GM13977 (cell line): Measurements from ENCODE around the gene KIFC3.

ENCODE experiments used
- DNase-seq: peaks from one replicate; pipeline ENCODE4 v3.0.0; 2012; ENCODE audit warnings: low spot score
- in situ Hi-C: fragments of 300-500 bp; cut with MboI; formaldehyde crosslinking; loops from one replicate; pipeline ENCODE4 v1.12.0; 2022; ENCODE audit warnings: low sequenced_read_pairs, low pct_unique_long_range_greater_than_20kb, mixed read lengths, inconsistent platforms; ENCODE audit not compliant: unreplicated experiment
- TF ChIP-seq, protein P1 (sequence below): IDR thresholded peaks from 2 replicates; pipeline ENCODE4 v1.5.1; 2012; ENCODE audit warnings: mild to moderate bottlenecking, control low read depth; ENCODE audit not compliant: insufficient read depth; ENCODE audit errors: extremely low read depth, missing control alignments

KIFC3 gene

DNA sequence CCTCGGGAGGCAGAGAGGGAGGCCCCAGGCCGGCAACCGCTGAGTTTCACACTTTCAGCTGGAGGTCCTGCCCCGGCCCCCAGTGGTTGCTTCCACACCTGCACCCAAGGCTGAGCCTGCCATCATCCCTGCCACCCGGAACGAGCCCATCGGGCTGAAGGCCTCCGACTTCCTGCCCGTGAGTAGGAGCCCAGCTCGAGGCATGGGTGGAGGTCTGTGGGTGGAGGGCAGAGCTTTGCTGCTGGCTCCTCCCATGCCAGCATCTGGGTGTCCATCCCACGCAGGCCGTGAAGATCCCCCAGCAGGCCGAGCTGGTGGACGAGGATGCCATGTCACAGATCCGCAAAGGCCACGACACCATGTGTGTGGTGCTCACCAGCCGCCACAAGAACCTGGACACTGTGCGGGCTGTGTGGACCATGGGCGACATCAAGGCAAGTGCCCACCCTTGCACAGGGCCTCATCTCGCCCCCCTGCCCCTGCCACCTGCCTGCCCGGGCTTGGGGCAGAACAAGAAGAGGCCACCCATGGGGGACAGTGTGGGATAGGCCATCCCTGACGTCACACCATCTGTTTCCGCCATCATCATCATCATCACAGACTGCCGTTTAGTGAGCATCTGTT lies 47.1 kb downstream of the KIFC3 start:
- TF ChIP-seq, protein P1, sequence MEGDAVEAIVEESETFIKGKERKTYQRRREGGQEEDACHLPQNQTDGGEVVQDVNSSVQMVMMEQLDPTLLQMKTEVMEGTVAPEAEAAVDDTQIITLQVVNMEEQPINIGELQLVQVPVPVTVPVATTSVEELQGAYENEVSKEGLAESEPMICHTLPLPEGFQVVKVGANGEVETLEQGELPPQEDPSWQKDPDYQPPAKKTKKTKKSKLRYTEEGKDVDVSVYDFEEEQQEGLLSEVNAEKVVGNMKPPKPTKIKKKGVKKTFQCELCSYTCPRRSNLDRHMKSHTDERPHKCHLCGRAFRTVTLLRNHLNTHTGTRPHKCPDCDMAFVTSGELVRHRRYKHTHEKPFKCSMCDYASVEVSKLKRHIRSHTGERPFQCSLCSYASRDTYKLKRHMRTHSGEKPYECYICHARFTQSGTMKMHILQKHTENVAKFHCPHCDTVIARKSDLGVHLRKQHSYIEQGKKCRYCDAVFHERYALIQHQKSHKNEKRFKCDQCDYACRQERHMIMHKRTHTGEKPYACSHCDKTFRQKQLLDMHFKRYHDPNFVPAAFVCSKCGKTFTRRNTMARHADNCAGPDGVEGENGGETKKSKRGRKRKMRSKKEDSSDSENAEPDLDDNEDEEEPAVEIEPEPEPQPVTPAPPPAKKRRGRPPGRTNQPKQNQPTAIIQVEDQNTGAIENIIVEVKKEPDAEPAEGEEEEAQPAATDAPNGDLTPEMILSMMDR = no peak
- no peak for DNase-seq
- in situ Hi-C loops = no loop called here

DNA sequence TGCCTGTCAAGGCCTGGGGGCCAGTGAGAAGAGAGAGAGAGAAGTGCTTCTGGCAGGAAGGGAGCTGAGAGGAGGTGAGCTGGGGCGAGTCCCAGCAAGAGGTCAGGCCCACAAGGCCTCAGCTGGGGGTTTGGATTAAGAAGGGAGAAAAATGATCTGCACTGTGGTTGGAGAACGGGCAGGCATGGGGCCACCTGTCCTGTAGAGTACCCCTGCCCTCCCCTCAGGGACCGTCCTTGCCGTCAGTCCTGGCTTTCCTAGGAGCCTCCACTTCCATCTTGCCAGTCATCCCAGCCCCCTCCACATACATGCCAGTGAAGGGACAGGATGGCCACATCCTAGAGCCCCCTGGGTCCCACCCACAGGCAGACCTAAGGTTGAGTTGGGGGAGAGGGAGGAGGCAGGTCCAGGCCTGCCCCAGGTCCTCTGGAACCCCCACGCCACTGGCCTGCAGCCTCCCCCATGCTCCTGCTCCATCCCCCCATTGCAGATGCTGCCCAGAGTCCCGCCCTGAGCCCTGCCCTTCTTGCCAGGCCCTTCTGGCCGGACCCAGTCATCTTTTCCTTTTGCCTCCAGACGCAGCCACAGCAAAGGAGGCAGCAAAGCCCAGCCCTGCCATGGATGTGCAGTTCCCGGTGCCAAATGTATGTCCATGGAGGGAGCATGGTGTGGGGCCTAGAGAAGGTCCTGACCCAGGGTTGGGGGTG lies 47.8 kb downstream of the KIFC3 start:
- no peak for DNase-seq
- in situ Hi-C loops = no loop called here

DNA sequence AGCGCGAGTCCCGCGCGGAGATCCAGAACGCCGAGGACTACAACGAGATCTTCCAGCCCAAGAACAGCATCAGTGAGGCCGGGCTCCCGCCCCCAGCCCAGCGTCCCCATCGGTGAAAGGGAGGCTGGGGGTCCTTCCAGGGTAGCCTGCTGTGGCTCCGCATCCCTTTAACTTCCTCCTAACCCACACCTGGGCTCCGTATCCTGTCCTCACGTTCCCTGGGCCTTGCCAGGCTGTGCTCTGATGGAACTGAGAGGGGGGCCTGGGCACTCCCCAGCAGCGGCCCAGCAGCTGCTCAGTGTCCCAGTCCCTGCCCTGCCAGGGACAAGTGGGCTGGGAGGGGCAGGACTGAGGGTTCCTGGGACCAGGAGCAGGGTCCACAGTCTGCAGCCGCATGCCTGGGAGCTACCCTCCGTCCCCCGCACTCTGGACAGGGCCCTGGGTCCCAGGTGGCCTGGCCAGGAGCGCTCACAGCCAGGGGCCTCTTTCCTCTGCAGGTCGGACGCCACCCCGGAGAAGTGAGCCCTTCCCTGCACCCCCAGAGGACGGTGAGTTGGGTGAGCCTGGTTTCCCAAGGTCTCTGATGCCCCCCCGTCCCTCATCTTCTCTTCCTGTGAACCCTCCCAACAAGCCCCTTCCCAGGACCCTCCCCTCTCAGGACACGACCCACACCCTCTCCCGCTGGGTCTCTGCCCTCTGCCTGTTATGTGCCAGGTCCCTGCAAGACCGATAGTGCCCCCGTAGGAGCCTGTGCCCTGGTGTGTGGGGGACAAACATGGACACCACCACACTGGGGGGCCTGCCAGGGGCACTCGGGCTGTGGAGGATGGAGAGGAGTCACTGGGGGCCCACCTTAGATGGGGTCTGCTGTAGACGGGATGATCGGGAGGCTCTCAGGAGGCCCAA lies 48.6 kb downstream of the KIFC3 start:
- DNase-seq = no peak
- TF ChIP-seq, protein P1 = no peak
- in situ Hi-C loops = no loop called here

More for the DNA sequence above, 47.8 kb downstream of the KIFC3 start:
- TF ChIP-seq, protein P1 = no peak

DNA sequence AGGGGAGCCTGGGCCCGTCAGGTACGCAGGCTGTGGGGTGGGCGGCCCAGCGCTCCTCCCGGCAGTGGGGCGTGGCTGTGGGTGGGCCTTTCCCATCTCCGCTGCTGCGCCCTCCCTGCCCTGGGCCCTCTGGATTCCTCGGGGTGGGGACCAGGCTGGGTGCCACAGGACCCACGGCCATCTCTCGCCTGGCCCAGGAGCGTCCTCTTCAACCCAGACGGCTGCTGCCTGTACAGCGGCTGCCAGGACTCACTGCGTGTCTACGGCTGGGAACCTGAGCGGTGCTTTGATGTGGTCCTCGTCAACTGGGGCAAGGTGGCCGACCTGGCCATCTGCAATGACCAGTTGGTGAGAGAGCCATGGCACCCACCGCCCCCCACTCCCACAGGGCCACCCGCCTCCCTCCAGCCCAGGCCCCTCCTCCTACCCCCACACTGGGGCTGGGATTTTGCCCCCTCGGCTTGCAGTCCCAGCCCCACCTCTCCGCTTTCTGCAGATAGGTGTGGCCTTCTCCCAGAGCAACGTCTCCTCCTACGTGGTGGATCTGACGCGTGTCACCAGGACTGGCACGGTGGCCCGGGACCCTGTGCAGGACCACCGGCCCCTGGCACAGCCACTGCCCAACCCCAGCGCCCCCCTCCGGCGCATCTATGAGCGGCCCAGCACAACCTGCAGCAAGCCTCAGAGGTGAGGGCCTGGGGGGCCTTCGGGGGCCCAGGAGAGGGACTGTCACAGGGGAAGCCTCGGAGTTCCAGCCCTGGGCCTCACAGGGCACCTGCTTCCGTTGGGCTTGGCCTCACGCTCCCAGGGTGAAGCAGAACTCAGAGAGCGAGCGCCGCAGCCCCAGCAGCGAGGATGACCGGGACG lies 49.5 kb downstream of the KIFC3 start:
- no peak for DNase-seq
- in situ Hi-C loops = no loop called here
- TF ChIP-seq, protein P1 = no peak

DNA sequence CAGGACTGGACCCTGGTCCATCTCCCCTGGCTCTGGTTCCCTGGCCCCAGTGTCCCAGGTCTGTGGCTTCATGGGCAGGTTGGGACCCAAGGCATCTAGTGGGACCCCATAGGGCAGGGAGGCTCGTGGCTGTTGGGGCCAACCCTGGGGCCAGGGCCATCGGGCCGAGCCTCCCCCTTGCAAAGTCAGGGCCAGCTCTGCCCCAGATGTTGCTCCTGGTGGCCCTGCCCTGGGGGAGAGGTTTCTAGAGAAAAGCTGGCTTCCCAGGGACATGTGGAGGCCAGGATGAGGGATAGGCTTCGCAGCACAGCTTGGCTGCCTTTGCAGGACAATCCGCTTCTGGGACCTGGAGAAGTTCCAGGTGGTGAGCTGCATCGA lies 50.1 kb downstream of the KIFC3 start:
- in situ Hi-C loops = no loop called here
- no peak for DNase-seq
- TF ChIP-seq, protein P1 = no peak
